ENCODE measurements around the gene UNCX. TPM values are rescaled to one million over a fixed set of nuclear protein-coding genes. Genes with fewer than 3 reads are reported as not detected.

UNCX gene
- total and polyA plus RNA-seq, 4 donors: not detected

DNA sequence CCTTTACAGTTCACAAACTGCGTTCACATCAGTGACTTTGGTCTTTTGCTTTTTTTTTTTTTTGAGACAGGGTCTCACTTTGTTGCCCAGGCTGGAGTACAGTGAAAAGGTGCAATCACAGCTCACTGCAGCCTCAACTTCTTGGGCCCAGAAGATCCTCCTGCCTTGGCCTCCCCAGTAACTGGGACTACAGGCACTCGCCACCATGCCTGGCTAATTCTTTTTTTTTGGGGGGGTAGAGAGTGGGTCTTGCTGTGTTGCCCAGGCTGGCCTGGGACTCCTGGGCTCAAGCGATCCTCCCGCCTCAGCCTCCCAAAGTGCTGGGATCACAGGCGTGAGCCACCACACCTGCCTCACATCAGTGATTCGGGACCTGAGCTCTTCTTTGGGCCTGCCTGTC lies 35.7 kb upstream of the UNCX start:
- Histone ChIP-seq H3K27ac (ENCODE audit: low read depth in 1 of 2, low read length in 1 of 2) (no peak overlapping the region), H3K9me3 (ENCODE audit: control insufficient read depth in 4 of 4, insufficient read depth in 3 of 4, low read length in 3 of 4) (no peaks in the 10 kb centered on the region), H3K36me3 (ENCODE audit: control insufficient read depth in 4 of 4, insufficient read depth in 4 of 4, low read length in 4 of 4) (no peaks in the 10 kb centered on the region), H3K4me3 (no peak overlapping the region), H3K9ac (ENCODE audit: insufficient read depth in 1 of 2, low read length in 2 of 2) (no peak overlapping the region), H3K27me3 (ENCODE audit: control insufficient read depth in 3 of 3, insufficient read depth in 3 of 3, low read length in 2 of 3) (peaks cover 0 to 16% (median 4%) of the 10 kb centered on the region in 3 donors), H3K4me1 (ENCODE audit: control insufficient read depth in 5 of 5, insufficient read depth in 5 of 5, low read length in 5 of 5) (peaks cover 0 to 14% (median 7%) of the 10 kb centered on the region in 5 donors)
- DNase-seq: no peak
- TF ChIP-seq, protein P1, sequence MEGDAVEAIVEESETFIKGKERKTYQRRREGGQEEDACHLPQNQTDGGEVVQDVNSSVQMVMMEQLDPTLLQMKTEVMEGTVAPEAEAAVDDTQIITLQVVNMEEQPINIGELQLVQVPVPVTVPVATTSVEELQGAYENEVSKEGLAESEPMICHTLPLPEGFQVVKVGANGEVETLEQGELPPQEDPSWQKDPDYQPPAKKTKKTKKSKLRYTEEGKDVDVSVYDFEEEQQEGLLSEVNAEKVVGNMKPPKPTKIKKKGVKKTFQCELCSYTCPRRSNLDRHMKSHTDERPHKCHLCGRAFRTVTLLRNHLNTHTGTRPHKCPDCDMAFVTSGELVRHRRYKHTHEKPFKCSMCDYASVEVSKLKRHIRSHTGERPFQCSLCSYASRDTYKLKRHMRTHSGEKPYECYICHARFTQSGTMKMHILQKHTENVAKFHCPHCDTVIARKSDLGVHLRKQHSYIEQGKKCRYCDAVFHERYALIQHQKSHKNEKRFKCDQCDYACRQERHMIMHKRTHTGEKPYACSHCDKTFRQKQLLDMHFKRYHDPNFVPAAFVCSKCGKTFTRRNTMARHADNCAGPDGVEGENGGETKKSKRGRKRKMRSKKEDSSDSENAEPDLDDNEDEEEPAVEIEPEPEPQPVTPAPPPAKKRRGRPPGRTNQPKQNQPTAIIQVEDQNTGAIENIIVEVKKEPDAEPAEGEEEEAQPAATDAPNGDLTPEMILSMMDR (IDR thresholded peaks at IDR 0.05; ENCODE audit: control extremely low read depth, extremely low read depth): no peak
- WGBS, 2 donors: 90 to 92% methylated on average over 6 of the region's 6 CpGs
- ATAC-seq (ENCODE audit: insufficient read depth, low FRiP score): no peak

DNA sequence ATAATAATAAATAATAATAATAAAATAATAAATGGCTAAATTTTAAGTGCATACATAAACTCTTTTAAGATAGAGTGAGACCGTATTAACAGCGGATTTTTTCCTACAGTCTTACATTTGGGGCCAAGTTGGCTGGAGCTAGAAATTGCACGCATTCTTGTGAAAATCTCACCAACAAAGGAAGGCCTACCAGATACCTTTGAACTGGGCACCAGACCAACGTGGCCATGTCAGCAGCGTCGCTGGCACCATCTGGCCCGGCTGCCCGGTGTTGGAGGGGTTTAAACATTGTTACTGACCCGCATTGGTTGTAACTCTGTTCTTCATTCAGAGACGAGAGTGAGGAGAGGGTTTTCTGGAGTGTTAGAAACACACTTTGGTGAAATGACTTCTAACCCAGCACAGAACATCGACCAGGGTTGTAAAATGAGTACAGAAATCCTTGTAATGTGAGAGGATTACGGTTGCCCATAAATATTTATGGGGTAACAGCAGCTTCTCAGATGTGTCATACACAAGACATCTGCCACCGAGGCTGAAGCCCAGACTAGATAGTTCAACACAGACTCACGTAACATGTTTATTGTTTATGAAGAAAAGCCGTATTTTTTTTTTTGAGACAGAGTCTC lies 34.6 kb upstream of the UNCX start:
- H3K4me1 ChIP-seq (ENCODE audit: control insufficient read depth in 5 of 5, insufficient read depth in 5 of 5, low read length in 5 of 5): peaks cover 0 to 14% (median 4%) of the 10 kb centered on the region in 5 donors
- no peaks in the 10 kb centered on the region for H3K36me3 ChIP-seq (ENCODE audit: control insufficient read depth in 4 of 4, insufficient read depth in 4 of 4, low read length in 4 of 4)
- ATAC-seq (ENCODE audit: insufficient read depth, low FRiP score): no peak
- H3K27ac ChIP-seq (ENCODE audit: low read depth in 1 of 2, low read length in 1 of 2): no peak overlapping the region
- H3K9ac ChIP-seq (ENCODE audit: insufficient read depth in 1 of 2, low read length in 2 of 2): no peak overlapping the region
- TF ChIP-seq, protein P1 (IDR thresholded peaks at IDR 0.05; ENCODE audit: control extremely low read depth, extremely low read depth): no peak
- DNase-seq: peak in 2 of 3 donors; percentile 47 to 66
- WGBS, 2 donors: 46 to 66% methylated on average over 15 of the region's 15 CpGs
- no peak overlapping the region for H3K4me3 ChIP-seq
- H3K9me3 ChIP-seq (ENCODE audit: control insufficient read depth in 4 of 4, insufficient read depth in 3 of 4, low read length in 3 of 4): no peaks in the 10 kb centered on the region
- peaks cover 0 to 11% (median 0%) of the 10 kb centered on the region in 3 donors for H3K27me3 ChIP-seq (ENCODE audit: control insufficient read depth in 3 of 3, insufficient read depth in 3 of 3, low read length in 2 of 3)

DNA sequence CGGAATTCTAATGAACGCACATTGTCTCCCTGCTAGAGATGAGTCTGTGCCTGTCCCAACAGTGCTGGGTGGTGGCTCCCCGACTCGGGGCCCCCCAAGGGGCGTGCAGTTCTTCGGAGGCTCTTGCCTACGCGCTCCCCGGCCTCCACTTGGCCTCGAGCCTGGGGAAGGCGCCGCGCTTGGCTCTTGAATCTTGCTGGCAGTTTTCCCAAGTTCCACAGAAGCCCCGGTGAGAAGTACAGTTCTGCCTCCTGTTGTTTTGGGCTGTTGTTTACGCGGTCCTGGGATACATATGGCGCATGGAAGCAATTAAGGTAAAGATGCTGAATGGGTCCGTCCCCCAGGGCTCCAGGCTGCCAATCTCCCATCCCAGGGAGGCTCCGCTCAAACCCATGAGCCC lies 32.6 kb upstream of the UNCX start:
- Histone ChIP-seq H3K9ac (ENCODE audit: insufficient read depth in 1 of 2, low read length in 2 of 2) (no peak overlapping the region), H3K4me3 (no peak overlapping the region), H3K9me3 (ENCODE audit: control insufficient read depth in 4 of 4, insufficient read depth in 3 of 4, low read length in 3 of 4) (no peaks in the 10 kb centered on the region), H3K27ac (ENCODE audit: low read depth in 1 of 2, low read length in 1 of 2) (no peak overlapping the region), H3K4me1 (ENCODE audit: control insufficient read depth in 5 of 5, insufficient read depth in 5 of 5, low read length in 5 of 5) (peaks cover 0 to 14% (median 4%) of the 10 kb centered on the region in 5 donors), H3K27me3 (ENCODE audit: control insufficient read depth in 3 of 3, insufficient read depth in 3 of 3, low read length in 2 of 3) (peaks cover 0 to 4% (median 3%) of the 10 kb centered on the region in 3 donors), H3K36me3 (ENCODE audit: control insufficient read depth in 4 of 4, insufficient read depth in 4 of 4, low read length in 4 of 4) (no peaks in the 10 kb centered on the region)
- TF ChIP-seq, protein P1 (IDR thresholded peaks at IDR 0.05; ENCODE audit: control extremely low read depth, extremely low read depth): no peak
- 47 to 72% methylated on average over 19 of the region's 19 CpGs for whole genome bisulfite sequencing, 2 donors
- ATAC-seq (ENCODE audit: insufficient read depth, low FRiP score) (no peak), DNase-seq (peak; percentile 84 to 91 (median 85))

Data from lung (tissue), 12 donors.